MM.1S (cell line): ENCODE measurements around the gene CPLX3.

ENCODE experiments used
- CTCF ChIP-seq: fragments of 300-600 bp; sonication (generic); IDR thresholded peaks from 2 replicates; pipeline ENCODE4 v1.5.1; 2016; ENCODE audit warnings: antibody characterized with exemption, low read length, mixed read lengths
- EZH2 ChIP-seq: fragments of 300-600 bp; sonication (generic); optimal IDR thresholded peaks from 2 replicates; pipeline ENCODE3; 2017; ENCODE audit warnings: low read depth, mild to moderate bottlenecking, antibody characterized with exemption, low read length, mixed read lengths

- TF ChIP-seq EZH2 (no peak), CTCF (no peak)
Observed at GRCh38 chr15:74788042-74788682, 38.3 kb upstream of the CPLX3 start.
